CD4-positive, alpha-beta T cell treated with Interleukin-6 for 4 hours (primary cell): ENCODE data around the gene KAT2B.

ENCODE experiments used
- DNase-seq: peaks from one replicate; pipeline ENCODE4 v3.0.0-alpha.2; 2020; ENCODE audit warnings: mixed read lengths

Gene KAT2B

GRCh38 chr3:20101041-20101440, 60.8 kb downstream of the KAT2B start:
- DNase-seq, result no peak

DNA sequence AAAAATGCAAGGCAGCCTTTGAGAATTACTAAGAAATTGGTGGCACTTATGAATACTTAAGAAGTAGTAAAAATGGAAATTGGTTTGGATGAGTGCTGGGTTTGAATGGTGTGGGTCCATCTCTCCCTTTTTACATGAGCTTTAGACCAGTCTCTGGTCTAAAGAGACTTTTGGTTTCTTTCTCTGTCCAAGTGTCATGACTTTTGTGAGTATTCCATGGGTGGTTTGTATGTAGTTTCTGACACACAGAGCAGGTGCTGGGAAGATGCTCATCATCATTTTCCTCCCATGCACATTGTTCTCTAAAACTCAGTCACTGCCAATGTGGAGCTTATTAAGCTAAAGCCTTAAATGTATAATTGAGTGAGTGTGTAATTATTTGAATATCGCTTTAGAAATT, 63.5 kb downstream of the KAT2B start:
- DNase-seq, result no peak

- peak; percentile 29 for DNase-seq
Measured at GRCh38 chr3:20104167-20104661, 64.0 kb downstream of the KAT2B start.

GRCh38 chr3:20105513-20106280, 65.5 kb downstream of the KAT2B start:
- no peak for DNase-seq

DNA sequence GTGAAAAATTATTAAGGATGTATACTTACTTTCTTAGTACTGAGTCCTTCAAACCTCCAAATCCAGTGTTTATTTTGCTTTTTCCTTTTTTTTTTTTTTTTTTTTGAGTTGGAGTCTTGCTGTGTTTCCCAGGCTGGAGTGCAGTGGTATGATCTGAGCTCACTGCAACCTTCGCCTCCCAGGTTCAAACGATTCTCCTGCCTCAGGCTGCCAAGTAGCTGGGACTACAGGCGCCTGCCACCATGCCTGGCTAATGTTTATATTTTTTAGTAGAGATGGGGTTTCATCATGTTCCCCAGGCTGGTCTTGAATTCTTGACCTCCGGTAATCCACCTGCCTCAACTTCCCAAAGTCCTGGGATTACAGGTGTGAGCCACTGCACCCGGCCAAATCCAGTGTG, 67.5 kb downstream of the KAT2B start:
- no peak for DNase-seq

GRCh38 chr3:20108869-20109268, 68.6 kb downstream of the KAT2B start:
- DNase-seq, result no peak

DNA sequence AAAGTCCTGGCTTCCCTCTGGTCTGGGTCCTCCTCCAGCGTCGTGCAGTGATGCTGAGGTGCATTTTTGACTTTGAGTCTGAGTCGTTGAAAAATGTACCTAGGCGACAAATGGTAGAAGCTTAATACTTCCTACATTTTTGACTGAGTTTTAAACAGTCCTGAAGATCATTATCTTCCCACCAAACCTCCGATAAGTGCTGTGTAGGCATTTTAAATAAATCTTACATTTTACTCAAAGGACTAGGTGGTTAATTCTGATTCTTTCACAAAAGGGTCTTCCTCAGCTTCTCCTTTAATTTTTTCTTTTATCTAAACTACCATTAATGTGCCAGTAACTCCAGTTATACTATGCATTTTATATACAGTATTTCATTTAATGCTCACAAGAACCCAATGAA, 70.6 kb downstream of the KAT2B start:
- DNase-seq, result no peak

- no peak for DNase-seq
Measured at GRCh38 chr3:20111836-20112235, 71.6 kb downstream of the KAT2B start.

GRCh38 chr3:20121088-20121487, 80.8 kb downstream of the KAT2B start:
- DNase-seq, result no peak

DNA sequence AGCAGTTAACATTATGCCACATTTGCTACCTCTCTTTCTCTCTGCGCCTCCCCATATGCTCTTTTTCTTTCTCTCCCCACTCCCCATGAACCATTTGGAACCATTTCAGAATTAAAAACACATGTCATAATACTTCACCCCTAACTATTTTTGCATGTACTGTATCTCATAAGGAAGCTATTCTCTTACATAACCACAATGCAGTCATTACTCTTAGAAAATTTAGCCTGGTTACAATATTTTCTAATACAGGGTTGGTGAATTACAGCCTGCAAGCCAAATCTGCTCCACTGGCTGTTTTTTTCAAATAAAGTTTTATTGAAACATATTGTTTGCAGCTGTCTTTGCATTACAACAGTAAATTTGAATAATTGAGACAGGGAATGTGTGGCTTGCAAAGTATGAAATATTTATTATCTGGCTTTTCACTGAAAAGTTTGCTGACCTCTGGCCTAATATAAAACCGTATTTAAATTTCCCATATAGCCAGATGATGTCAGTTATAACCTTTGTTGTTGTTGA, 82.9 kb downstream of the KAT2B start:
- DNase-seq, result no peak

- DNase-seq, result no peak
Measured at GRCh38 chr3:20125289-20125688, 85.0 kb downstream of the KAT2B start.

DNA sequence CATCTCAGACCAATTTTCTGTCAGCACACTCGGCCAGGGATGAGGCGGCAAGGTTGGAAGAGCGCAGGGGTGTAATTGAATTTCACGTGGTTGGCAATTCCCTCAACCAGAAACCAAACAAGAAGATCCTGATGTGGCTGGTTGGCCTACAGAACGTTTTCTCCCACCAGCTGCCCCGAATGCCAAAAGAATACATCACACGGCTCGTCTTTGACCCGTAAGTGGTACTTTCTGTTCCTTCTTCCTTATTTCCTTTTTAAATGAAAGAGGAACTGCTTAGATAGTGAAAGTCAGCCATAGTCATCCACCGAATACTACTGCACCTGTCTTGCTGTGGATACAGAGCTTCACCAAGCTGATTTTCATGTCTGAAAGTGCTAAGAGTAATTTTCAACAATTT, 85.7 kb downstream of the KAT2B start:
- no peak for DNase-seq

GRCh38 chr3:20128358-20128757, 88.1 kb downstream of the KAT2B start:
- no peak for DNase-seq

- DNase-seq, result no peak
Measured at GRCh38 chr3:20130106-20130505, 89.9 kb downstream of the KAT2B start.

DNA sequence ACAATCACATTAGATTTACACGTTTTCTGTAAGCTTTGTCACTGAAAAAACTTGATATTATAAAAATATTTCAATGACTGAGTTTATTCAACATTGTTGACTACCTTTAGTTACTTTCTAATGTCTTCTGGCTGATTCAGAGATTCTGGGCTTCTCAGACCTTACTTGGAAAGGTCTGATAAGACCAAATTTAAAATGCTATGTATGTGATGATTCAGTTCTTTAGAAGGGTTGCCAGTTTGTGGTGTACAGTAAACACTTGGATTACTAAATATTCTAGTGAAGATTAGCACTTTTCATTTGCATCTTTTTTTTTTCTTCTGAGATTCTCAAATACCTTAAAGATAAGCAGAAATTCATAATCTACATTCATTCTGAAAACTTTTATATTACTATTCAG, 96.0 kb downstream of the KAT2B start:
- DNase-seq, result no peak

DNA sequence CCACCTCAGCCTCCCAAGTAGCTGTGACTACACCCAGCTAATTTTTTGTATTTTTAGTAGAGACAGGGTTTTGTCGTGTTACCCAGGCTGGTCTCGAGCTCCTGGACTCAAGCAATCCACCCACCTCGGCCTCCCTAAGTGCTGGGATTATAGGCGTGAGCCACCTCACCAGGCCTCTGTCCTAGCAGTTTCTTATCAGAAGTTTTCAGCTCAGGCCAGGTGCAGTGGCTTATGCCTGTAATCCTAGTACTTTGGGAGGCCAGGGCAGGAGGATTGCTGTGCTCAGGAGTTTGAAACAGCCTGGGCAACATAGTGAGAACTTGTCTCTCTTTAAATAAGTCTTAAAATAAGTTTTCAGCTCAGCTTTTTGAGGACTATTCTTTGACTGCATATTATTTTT, 97.4 kb downstream of the KAT2B start:
- DNase-seq, result no peak

- no peak for DNase-seq
Measured at GRCh38 chr3:20140881-20141280, 100.6 kb downstream of the KAT2B start.

DNA sequence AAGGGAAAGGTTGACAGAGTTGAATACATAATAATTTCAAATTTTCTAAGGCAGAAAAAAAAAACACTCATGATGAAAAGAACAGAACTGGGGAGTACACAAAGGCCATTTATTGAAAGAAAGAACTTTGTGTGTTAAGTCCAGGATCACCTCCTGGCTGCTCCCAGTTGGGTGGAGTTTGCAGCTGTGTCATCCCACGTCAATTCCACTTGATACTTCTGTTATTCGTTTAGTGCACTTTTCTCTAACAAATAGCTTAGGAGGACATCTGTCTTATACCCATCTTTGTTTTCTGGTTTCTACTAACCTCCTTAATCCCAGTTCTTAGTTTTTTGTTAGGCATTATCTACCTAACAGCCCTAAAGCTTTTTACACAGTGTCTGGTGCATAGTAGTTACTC, 101.1 kb downstream of the KAT2B start:
- no peak for DNase-seq

- DNase-seq, result no peak
Measured at GRCh38 chr3:20141851-20142250, 101.6 kb downstream of the KAT2B start.

- no peak for DNase-seq
Measured at GRCh38 chr3:20142517-20142916, 102.3 kb downstream of the KAT2B start.

GRCh38 chr3:20143519-20143918, 103.3 kb downstream of the KAT2B start:
- no peak for DNase-seq

GRCh38 chr3:20145874-20146273, 105.6 kb downstream of the KAT2B start:
- DNase-seq, result no peak

DNA sequence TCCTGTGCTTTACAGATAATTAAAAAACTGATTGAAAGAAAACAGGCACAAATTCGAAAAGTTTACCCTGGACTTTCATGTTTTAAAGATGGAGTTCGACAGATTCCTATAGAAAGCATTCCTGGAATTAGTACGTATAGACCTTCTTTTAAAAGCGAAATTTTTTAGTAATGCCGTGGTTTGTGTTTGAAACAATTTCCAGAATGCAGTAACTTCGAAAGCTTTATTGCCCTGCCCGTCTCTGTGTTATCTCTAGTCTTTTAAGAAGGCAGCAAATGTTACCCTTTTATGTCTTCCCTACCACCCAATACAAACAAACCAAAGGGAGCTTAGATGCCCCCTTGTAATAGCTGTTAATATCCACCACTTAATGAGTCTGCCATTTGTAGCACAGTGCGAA, 106.1 kb downstream of the KAT2B start:
- DNase-seq, result no peak

DNA sequence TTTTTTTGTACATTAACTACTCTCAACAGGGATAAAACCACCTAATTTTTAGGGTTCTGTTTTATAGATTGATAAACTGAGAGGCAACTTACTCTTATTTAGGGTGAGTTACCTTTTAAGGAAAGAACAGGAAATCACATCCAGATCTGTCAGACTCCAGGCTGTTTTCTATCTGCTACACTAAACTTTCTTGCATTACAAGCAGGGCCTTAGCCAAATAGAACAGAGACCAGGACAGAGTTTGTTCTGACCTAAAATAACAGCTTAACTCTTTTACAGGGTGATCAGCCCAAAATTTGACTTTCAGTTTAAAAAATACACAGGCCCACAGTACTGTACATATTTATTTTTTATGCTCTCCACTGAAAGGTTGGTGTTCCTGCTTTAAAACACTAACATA, 107.1 kb downstream of the KAT2B start:
- DNase-seq, result no peak

GRCh38 chr3:20148466-20148865, 108.2 kb downstream of the KAT2B start:
- DNase-seq, result no peak
